Endothelial cell of umbilical vein (primary cell): ENCODE measurements around the gene FAS. TPM values are rescaled to one million over a fixed set of nuclear protein-coding genes. Genes with fewer than 3 reads are reported as not detected.

ENCODE experiments used
- BruUV-seq: library from RNA; stranded (reverse); fragments of 400-500 nt; replicated peaks from 2 replicates; lab custom pipeline; 2021; lab: Mats Ljungman, UMichigan
- CTCF ChIA-PET: fragments of 300-600, 350-600 bp; sonication (Branson Sonifier 250); formaldehyde crosslinking; loops from one replicate; lab custom pipeline; 2021; ENCODE audit warnings: antibody characterized with exemption, inconsistent platforms; lab: Charles Lee
- POLR2A ChIA-PET: fragments of 300-600, 350-600 bp; sonication (Branson Sonifier 250); formaldehyde crosslinking; loops from one replicate; lab custom pipeline; 2021; ENCODE audit warnings: antibody characterized with exemption, inconsistent platforms; lab: Charles Lee
- DNase-seq: peaks from one replicate; pipeline ENCODE4 v3.0.0-alpha.2; 2011; ENCODE audit warnings: low read depth, low spot score
- FAIRE-seq: peaks from 2 replicates; lab custom pipeline; 2011; peaks lifted over from hg19 to GRCh38; lab: Jason Lieb, UNC
- H2AFZ ChIP-seq: 2 replicates; pipeline ENCODE4 v1.6.0; 2012; ENCODE audit warnings: low read depth, low read length, control low read depth, inconsistent platforms
- H3K27ac ChIP-seq: 2 replicates; pipeline ENCODE4 v1.5.1; 2011; ENCODE audit warnings: low read depth, mild to moderate bottlenecking, control low read depth, low read length, moderate library complexity; ENCODE audit not compliant: insufficient read depth
- H3K27me3 ChIP-seq, 2 experiments: 2 replicates each; pipeline versions ENCODE4 v1.6.0 to v1.6.1; 2011; ENCODE audit warnings: low read length in 2 of 2, mixed read lengths in 1 of 2; ENCODE audit not compliant: control insufficient read depth in 2 of 2, insufficient read depth in 2 of 2
- H3K36me3 ChIP-seq, 2 experiments: 2 replicates in 1 of 2; 3 replicates in 1 of 2; pipeline ENCODE4 v1.5.1; 2011; ENCODE audit warnings: low read length in 2 of 2, mild to moderate bottlenecking in 1 of 2, moderate library complexity in 1 of 2; ENCODE audit not compliant: control insufficient read depth in 2 of 2, insufficient read depth in 2 of 2; ENCODE audit errors: extremely low read depth in 1 of 2
- H3K4me1 ChIP-seq: 3 replicates; pipeline ENCODE4 v1.5.1; 2011; ENCODE audit warnings: mild to moderate bottlenecking, low read length; ENCODE audit not compliant: control insufficient read depth, insufficient read depth; ENCODE audit errors: extremely low read depth
- H3K4me2 ChIP-seq: 2 replicates; pipeline ENCODE4 v1.6.1; 2011; ENCODE audit warnings: low read length, control low read depth, mixed read lengths; ENCODE audit not compliant: insufficient read depth
- H3K4me3 ChIP-seq, 3 experiments: fragments of 200-600 bp in 1 of 3; sonication (generic), shearing (Covaris generic) in 1 of 3; replicated peaks in 1 of 3; 2 replicates each; pipeline ENCODE4 v1.5.1; 2011 to 2016; ENCODE audit warnings: control low read depth in 3 of 3, low read length in 3 of 3, mild to moderate bottlenecking in 2 of 3, inconsistent platforms in 1 of 3, low read depth in 1 of 3, moderate library complexity in 1 of 3; ENCODE audit not compliant: insufficient read depth in 1 of 3
- H3K79me2 ChIP-seq: 2 replicates; pipeline ENCODE4 v1.6.0; 2012; ENCODE audit warnings: low read length, inconsistent platforms; ENCODE audit not compliant: control insufficient read depth, insufficient read depth
- H3K9ac ChIP-seq: replicated peaks from 2 replicates; pipeline ENCODE3; 2011; ENCODE audit warnings: low read length, control low read depth; ENCODE audit not compliant: insufficient read depth; ENCODE audit errors: extremely low read depth
- H3K9me1 ChIP-seq: replicated peaks from 3 replicates; pipeline ENCODE4 v1.6.0; 2011; ENCODE audit warnings: mild to moderate bottlenecking, low read length; ENCODE audit not compliant: control insufficient read depth, insufficient read depth; ENCODE audit errors: extremely low read depth
- H3K9me3 ChIP-seq: replicated peaks from 2 replicates; pipeline ENCODE4 v1.5.1; 2012; ENCODE audit warnings: low read length, inconsistent platforms; ENCODE audit not compliant: control insufficient read depth, insufficient read depth
- H4K20me1 ChIP-seq: replicated peaks from 2 replicates; pipeline ENCODE3; 2011; ENCODE audit warnings: mild to moderate bottlenecking, low read length; ENCODE audit not compliant: control insufficient read depth, insufficient read depth; ENCODE audit errors: extremely low read depth
- EZH2 ChIP-seq: IDR thresholded peaks from 2 replicates; pipeline ENCODE4 v1.6.1; 2012; ENCODE audit warnings: borderline replicate concordance, low read depth, mild to moderate bottlenecking, moderate library complexity, low read length, inconsistent platforms; ENCODE audit not compliant: severe bottlenecking
- FOS ChIP-seq: IDR thresholded peaks from 2 replicates; pipeline ENCODE4 v1.6.1; 2011; ENCODE audit warnings: mild to moderate bottlenecking, low read length, moderate library complexity, borderline replicate concordance; ENCODE audit not compliant: insufficient read depth
- GATA2 ChIP-seq: IDR thresholded peaks from 2 replicates; pipeline ENCODE4 v1.7.0; 2011; ENCODE audit warnings: low read depth, mild to moderate bottlenecking, moderate library complexity, mixed read lengths, low read length; ENCODE audit not compliant: insufficient read length, insufficient read depth
- JUN ChIP-seq: IDR thresholded peaks from 2 replicates; pipeline ENCODE4 v1.6.1; 2011; ENCODE audit warnings: borderline replicate concordance, low read depth; ENCODE audit not compliant: insufficient read length, insufficient read depth
- MYC ChIP-seq: IDR thresholded peaks from one replicate; pipeline ENCODE4 v1.6.1; 2011; ENCODE audit warnings: mild to moderate bottlenecking, low read depth, low read length
- POLR2A ChIP-seq: IDR thresholded peaks from 2 replicates; pipeline ENCODE4 v1.6.1; 2012; ENCODE audit warnings: low read depth, mild to moderate bottlenecking, control low read depth, low read length
- POLR2AphosphoS5 ChIP-seq: IDR thresholded peaks from 2 replicates; pipeline ENCODE4 v1.6.1; 2012; ENCODE audit warnings: low read depth, mild to moderate bottlenecking, control low read depth, low read length, moderate library complexity; ENCODE audit not compliant: insufficient read depth
- dilution Hi-C: fragments of 300-500 bp; cut with MboI; formaldehyde crosslinking; loops from one replicate; pipeline ENCODE4 v1.15.0; 2019; ENCODE audit warnings: low sequenced_read_pairs; ENCODE audit not compliant: extremely low pct_ligation_motif_present
- intact Hi-C: fragments of 100-400 bp; cut with micrococcal nuclease; formaldehyde crosslinking; loops from one replicate; pipeline ENCODE4 v1.10.0; 2022
- polyA plus RNA-seq, 4 experiments: library from polyadenylated mRNA; depleted of rRNA in 3 of 4; stranded (reverse) in 3 of 4; unstranded in 1 of 4; fragments of >200 nt; gene quantifications; 2 replicates each; pipeline versions ENCODE4 v1.2.1 to v1.2.3, GENCODE V29; 2011 to 2012; ENCODE audit warnings: missing spikeins in 1 of 4
- total RNA-seq: library from RNA; stranded (reverse); gene quantifications from 2 replicates; pipeline ENCODE4 v1.2.3, GENCODE V29; 2021
- TF ChIP-seq, protein P1 (sequence below): IDR thresholded peaks from 2 replicates; pipeline ENCODE4 v1.6.1; 2011; ENCODE audit not compliant: insufficient read depth, insufficient read length
- TF ChIP-seq, protein P2 (sequence below), 2 donors: IDR thresholded peaks; 1 replicate in 1 of 2; 2 replicates in 1 of 2; pipeline ENCODE4 v1.5.1; 2011; ENCODE audit warnings: low read length in 2 of 2, mild to moderate bottlenecking in 2 of 2, moderate library complexity in 2 of 2, control low read depth in 1 of 2, inconsistent platforms in 1 of 2, low read depth in 1 of 2; ENCODE audit not compliant: insufficient read depth in 1 of 2; ENCODE audit errors: extremely low read depth in 1 of 2

The FAS gene
- total and polyA plus RNA-seq, 2 donors (not counting 3 experiments of a cell fraction or from before 2014, with no cell fraction given), result 2.0 to 6.1 TPM

DNA sequence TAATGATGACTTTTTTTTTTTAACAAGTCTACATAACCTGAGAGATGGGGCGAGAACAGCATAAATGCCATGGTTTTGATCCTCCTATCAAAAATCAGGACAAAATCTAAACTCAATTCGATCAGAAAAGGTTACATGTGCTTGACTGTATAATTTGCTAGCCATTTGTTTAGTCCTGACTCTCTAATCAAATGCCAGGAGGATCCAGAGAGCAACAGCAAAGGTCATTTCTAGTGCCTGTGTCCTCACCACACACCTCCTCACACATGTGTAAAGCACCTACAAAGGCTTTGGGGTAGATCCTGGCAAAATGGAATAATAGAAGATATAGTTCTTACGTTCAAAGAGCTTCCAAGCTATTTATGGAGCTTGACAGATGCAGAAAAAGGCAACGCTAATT, 11.0 kb upstream of the FAS start:
- POLR2A ChIA-PET, result no interaction called here
- H4K20me1 ChIP-seq, result no peaks in the 10 kb centered on the region
- no peaks in the 10 kb centered on the region for H3K79me2 ChIP-seq
- TF ChIP-seq JUN, result no peak
- no peak for TF ChIP-seq GATA2
- no peak for TF ChIP-seq EZH2
- TF ChIP-seq POLR2AphosphoS5, result no peak
- no peak for TF ChIP-seq MYC
- TF ChIP-seq FOS, result no peak
- no peak for TF ChIP-seq POLR2A
- TF ChIP-seq, protein P1, sequence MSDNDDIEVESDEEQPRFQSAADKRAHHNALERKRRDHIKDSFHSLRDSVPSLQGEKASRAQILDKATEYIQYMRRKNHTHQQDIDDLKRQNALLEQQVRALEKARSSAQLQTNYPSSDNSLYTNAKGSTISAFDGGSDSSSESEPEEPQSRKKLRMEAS, result no peak
- TF ChIP-seq, protein P2, sequence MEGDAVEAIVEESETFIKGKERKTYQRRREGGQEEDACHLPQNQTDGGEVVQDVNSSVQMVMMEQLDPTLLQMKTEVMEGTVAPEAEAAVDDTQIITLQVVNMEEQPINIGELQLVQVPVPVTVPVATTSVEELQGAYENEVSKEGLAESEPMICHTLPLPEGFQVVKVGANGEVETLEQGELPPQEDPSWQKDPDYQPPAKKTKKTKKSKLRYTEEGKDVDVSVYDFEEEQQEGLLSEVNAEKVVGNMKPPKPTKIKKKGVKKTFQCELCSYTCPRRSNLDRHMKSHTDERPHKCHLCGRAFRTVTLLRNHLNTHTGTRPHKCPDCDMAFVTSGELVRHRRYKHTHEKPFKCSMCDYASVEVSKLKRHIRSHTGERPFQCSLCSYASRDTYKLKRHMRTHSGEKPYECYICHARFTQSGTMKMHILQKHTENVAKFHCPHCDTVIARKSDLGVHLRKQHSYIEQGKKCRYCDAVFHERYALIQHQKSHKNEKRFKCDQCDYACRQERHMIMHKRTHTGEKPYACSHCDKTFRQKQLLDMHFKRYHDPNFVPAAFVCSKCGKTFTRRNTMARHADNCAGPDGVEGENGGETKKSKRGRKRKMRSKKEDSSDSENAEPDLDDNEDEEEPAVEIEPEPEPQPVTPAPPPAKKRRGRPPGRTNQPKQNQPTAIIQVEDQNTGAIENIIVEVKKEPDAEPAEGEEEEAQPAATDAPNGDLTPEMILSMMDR (IDR thresholded peaks at IDR 0.05; ENCODE audit: extremely low read depth in 1 of 2, insufficient read depth in 1 of 2, low read depth in 1 of 2, low read length in 2 of 2), result no peak
- H3K9me3 ChIP-seq, result no peaks in the 10 kb centered on the region
- H2AFZ ChIP-seq, result no peak overlapping the region
- H3K9me1 ChIP-seq, result no peaks in the 10 kb centered on the region
- dilution Hi-C loops (loop anchor here (25.0 kb wide), 1 partner anchor 233 kb away; the partner anchor contains the start of gene CH25H), intact Hi-C loops (loop anchor here (5.0 kb wide), 1 partner anchor 412 kb away; no protein-coding TSS in a partner anchor)
- H3K27ac ChIP-seq, result no peak overlapping the region
- DNase-seq (no peak), FAIRE-seq (no peak)
- no peak overlapping the region for H3K4me3 ChIP-seq
- CTCF ChIA-PET, result interaction anchor here (1.3 to 1.6 kb wide), 3 partner anchors 11 to 414 kb away, joined by 3 to 11 read pairs (median 5); partner anchors contain the start of gene FAS
- H3K27me3 ChIP-seq, result no peaks in the 10 kb centered on the region
- peaks cover 20% of the 10 kb centered on the region for H3K4me1 ChIP-seq
- H3K36me3 ChIP-seq, result no peaks in the 10 kb centered on the region
- no peak overlapping the region for H3K9ac ChIP-seq
- no peak overlapping the region for H3K4me2 ChIP-seq
- no TSS peak for BruUV-seq
